Lung microvascular endothelial cell (primary cell): Measurements from ENCODE around the gene TCF19. TPM values are rescaled to one million over a fixed set of nuclear protein-coding genes. Genes with fewer than 3 reads are reported as not detected.
A peak's percentile ranks its signal among the peaks of the same experiment; 100 is the strongest.
"Not testable (repeated sequence)": the region's sequence is repeated elsewhere in the genome, so short reads cannot be mapped to it uniquely, and the experiment has no call there.

ENCODE experiments used
- DNase-seq, 2 donors: peaks; one replicate each; pipeline versions ENCODE4 v3.0.0 to v3.0.0-alpha.2; 2010; ENCODE audit warnings: low read depth in 2 of 2
- total RNA-seq: library from RNA; depleted of rRNA; stranded (reverse); fragments of >200 nt; gene quantifications from 2 replicates; pipeline ENCODE4 v1.2.1, GENCODE V29; 2014

Gene TCF19
- total RNA-seq, 1 donor from 2014 or later = 6.3 TPM

GRCh38 chr6:31178143-31179041 is 20.0 kb downstream of the TCF19 start:
- DNase-seq = peak; percentile 19 to 39

DNA sequence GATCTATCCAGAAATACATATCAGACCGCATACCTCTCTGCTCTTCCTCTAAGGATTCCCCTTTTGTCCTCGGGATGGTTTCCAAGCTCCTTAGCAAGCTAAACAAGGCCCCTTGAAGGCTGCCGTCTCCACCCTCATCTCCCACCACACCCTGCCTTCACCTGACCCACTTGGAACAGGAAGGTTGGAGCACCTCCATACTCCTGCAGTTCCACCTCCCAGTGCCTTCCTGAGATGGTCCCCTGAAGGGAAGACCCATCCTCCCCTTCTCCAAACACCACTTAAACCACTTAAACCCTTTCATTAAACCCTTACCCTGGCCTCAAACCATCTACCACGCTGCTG is 20.6 kb downstream of the TCF19 start:
- DNase-seq = no peak

DNA sequence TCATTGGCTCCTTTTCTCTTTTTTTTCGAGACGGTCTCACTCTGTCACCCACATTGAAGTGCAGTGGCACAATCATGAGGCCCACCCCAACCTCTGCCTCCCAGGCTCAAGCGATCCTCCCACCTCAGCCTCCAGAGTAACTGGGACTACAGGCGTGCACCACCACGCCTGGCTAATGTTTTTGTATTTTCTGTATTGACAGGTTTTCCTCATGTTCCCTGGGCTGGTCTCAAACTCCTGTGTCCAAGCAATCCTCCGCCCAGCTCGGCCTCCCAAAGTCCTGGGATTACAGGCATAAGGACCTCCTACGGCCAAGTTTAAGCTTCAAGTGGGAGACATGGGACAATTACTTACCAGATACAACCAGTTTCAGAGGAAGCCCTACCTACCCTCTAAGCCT is 21.5 kb downstream of the TCF19 start:
- DNase-seq = no peak

DNA sequence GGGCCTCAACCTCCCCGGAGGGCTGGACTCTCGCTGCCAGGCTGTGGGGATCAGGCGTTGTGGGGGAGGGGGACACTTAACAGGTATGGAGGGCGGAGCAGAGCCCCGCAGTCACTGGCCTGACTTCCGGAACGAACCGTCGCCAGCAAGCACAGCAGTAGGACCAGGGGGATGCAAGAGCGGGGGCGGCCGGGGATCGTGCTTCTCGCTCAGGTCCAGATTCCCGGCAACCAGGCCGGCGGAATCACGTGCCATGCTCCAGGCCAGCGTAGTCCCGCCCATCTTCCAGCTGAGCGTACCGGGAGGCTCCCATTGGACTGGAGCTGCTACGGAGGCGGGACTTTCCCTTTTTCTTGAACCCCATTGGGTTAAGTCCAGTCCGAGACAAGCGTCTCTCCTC is 22.1 kb downstream of the TCF19 start:
- DNase-seq = peak; percentile 44 to 69

- not testable (repeated sequence) for DNase-seq
Measured at GRCh38 chr6:31183287-31183686, 24.9 kb downstream of the TCF19 start.

DNA sequence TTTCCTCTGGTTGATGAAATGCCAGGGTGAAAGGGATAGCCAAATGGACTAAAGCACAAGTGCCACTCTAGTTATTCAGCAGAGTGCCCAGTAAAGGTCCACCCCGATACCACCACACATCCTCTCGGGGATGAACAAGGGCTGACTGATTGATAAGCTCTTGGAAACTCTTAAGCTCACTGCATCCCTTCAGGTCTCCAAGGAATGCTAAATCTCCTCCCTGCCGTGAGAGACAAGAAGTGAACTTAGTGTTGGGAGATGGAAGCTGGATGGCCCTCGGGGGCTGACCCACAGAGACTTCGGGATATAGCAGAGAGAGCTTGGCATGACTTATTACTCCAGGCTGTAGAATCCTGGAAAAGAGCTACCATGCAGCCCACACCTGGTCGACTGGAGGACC is 25.5 kb downstream of the TCF19 start:
- not testable (repeated sequence) for DNase-seq

- DNase-seq = not testable (repeated sequence)
Measured at GRCh38 chr6:31185695-31186051, 27.3 kb downstream of the TCF19 start.

- no peak for DNase-seq
Measured at GRCh38 chr6:31186052-31186734, 27.8 kb downstream of the TCF19 start.

DNA sequence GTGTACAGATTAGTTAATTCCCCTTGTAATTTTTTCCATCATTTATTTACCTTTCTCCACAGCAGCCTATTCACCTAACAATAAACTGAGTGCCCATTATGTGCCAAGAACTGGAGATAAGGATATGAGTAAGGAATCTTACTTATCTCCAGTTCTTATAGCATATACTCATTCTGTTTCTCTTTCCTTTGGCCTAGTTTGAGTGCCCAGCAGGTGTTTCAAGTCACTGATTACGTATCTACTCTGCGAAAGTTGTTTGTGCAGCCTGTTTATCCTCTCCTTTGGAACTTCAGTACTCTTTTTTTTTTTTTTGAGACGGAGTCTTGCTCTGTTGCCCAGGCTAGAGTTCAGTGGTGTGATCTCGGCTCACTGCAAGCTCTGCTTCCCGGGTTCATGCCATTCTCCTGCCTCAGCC is 29.4 kb downstream of the TCF19 start:
- DNase-seq = no peak

- DNase-seq = not testable (repeated sequence)
Measured at GRCh38 chr6:31189223-31189622, 30.8 kb downstream of the TCF19 start.

DNA sequence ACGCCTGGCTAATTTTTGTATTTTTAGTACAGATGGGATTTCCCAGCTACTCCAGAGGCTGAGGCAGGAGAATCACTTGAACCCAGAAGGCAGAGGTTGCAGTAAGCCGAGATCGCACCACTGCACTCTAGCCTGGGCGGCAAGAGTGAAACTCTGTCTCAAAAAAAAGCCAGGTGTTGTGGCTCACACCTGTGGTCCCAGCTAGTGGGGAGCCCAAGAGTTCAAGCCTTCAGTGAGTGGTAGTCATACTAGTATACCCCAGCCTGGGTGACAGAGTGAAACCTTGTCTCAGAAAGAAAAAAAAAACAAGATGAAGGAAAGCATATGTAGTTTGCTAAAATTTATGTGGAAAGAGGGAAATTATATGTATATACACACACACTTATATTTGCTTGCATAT is 32.1 kb downstream of the TCF19 start:
- no peak for DNase-seq

DNA sequence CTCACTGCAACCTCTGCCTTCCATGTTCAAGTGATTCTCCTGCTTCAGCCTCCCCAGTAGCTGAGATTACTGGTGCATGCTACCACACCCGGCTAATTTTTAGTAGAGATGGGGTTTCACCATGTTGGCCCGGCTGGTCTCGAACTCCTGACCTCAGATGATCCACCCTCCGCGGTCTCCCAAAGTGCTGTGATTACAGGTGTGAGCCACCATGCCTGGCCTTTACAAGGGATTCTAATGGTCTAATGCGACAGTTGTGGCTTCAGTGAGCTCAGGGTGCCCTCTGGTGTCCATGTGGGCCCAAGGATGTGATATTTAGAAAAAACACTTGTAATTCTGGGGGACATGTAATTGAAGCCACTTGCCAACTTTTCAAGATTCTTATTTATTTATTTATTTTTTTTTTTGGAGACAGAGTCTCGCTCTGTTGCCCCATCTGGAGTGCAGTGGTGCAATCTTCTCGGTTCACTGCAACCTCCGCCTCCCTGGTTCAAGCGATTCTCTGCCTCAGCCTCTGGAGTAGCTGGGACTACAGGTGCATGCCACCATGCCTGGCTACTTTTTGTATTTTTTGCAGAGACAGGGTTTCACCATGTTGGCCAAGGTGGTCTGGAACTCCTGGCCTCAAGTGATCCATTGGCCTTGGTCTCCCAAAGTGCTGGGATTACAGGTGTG is 34.2 kb downstream of the TCF19 start:
- peak; percentile 76 to 88 for DNase-seq

DNA sequence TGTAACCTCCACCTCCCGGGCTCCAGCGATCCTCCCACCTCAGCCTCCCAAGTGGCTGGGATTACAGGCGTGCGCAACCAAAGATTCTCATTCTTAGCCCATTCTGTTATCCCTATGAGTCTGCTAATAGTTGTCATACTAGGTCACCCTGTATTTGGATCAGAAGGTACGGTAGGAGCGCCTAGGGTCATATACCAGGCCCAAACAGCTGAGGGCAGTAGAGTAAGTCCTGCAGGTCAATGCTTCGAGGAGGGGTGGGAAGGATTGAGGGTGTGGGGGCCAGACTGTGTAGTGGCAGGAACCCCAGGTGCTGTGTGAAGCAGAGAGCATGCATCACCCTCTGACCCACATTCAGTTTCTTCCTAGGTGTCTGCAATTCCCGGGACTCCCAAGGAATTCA is 34.8 kb downstream of the TCF19 start:
- DNase-seq = no peak

- DNase-seq = no peak
Measured at GRCh38 chr6:31194061-31194834, 35.9 kb downstream of the TCF19 start.

- DNase-seq = not testable (repeated sequence)
Measured at GRCh38 chr6:31195308-31195979, 37.1 kb downstream of the TCF19 start.

DNA sequence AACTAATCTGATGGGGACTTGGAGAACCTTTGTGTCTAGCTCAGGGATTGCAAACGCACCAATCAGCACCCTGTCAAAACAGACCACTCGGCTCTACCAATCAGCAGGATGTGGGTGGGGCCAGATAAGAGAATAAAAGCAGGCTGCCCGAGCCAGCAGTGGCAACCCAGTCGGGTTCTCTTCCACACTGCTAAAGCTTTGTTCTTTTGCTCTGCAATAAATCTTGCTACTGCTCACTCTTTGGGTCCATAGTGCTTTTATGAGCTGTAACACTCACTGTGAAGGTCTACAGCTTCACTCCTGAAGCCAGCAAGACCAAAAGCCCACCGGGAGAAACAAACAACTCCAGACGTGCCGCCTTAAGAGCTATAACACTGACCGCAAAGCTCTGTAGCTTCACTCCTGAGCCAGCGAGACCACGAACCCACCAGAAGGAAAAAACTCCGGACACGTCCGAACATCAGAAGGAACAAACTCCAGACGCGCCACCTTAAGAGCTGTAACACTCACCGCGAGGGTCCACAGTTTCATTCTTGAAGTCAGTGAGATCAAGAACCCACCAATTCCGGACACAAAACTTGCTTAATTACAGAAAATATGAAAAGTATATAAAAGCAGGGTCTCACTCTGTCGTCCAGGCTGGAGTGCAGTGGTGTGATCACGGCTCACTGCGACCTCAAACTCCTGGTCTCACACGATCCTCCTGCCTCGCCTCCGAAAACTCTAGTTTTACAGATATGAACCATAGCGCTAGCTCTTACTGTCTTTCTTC is 38.0 kb downstream of the TCF19 start:
- not testable (repeated sequence) for DNase-seq

DNA sequence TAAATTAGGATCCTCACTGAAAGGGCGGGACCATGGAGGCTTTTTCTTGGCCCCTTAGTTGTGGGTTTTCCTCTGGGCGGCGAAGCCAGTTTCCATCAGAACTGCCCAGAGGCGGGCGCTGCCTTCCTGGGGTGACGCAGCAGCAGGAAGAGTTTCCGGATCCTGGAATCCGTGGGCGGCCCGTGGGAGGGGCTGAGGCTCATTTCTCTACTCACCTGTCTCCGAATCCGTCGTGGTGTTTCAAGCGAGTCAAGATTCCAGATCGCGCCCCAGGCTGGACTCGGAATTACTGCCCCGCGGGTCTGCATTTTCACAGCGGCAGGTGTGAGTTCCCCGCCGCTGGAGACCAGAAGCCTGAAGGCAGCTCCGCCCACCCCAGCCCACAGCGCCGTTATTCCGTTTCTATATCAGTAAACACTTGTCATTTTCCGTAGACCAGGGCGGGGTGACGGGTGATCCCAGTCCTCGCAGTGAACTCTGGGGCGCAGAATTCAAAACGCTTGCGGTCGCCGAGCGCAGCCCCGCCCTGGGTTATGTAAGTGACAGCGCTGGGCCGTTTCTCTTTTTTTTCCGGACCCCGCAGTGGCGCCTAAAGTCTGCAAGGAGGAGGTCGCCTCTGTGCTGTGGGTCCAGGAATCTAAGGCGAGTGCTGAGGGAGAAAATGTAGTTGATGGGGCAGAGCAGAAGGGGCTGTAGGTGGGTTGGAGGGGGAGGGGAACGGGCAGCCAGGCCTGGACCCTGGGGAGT is 39.3 kb downstream of the TCF19 start:
- DNase-seq = peak; percentile 82 to 91

DNA sequence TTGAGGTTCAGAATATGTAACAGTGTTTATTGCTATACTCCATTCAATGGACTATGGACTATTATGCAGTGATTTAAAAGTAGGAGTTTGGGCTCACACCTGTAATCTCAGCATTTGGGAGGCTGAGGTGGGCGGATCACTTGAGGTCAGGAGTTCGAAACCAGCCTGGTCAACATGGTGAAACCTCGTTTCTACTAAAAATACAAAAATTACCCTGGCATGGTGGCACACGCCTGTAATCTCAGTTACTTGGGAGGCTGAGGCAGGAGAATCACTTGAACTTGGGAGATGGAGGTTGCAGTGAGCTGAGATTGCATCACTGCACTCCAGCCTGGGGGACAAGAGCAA is 40.7 kb downstream of the TCF19 start:
- DNase-seq = not testable (repeated sequence)
